Stomach (tissue), 9 donors: Measurements from ENCODE around the gene MAN2A1. TPM values are rescaled to one million over a fixed set of nuclear protein-coding genes. Genes with fewer than 3 reads are reported as not detected.
"Not testable (repeated sequence)": the region's sequence is repeated elsewhere in the genome, so short reads cannot be mapped to it uniquely, and the experiment has no call there.

Experiments
- DNase-seq, 2 donors: peaks; one replicate each; pipeline versions ENCODE4 v3.0.0 to v3.0.0-alpha.2; 2013 to 2019
- H3K27ac ChIP-seq, 5 donors: fragments of 200-600 bp in 4 of 5; sonication (generic) in 4 of 5; one replicate each; pipeline ENCODE4 v1.5.1; 2013 to 2019; ENCODE audit warnings: mild to moderate bottlenecking in 1 of 5, moderate library complexity in 1 of 5
- H3K27me3 ChIP-seq, 3 donors: fragments of 200-600 bp; sonication (generic); one replicate each; pipeline ENCODE4 v1.5.1; 2017 to 2019; ENCODE audit warnings: mixed run types in 1 of 3
- H3K36me3 ChIP-seq, 4 donors: fragments of 200-600 bp; sonication (generic); 1 replicate in 3 of 4; 2 replicates in 1 of 4; pipeline ENCODE4 v1.5.1; 2016 to 2019
- H3K4me1 ChIP-seq, 4 donors: fragments of 200-600 bp; sonication (generic); one replicate each; pipeline ENCODE4 v1.5.1; 2016 to 2019
- H3K4me3 ChIP-seq, 4 donors: fragments of 200-600 bp; sonication (generic) in 3 of 4; one replicate each; pipeline ENCODE4 v1.5.1; 2016 to 2019; ENCODE audit warnings: mild to moderate bottlenecking in 1 of 4
- H3K9me3 ChIP-seq, 4 donors: fragments of 200-600 bp; sonication (generic); one replicate each; pipeline ENCODE4 v1.5.1; 2016 to 2019
- EP300 ChIP-seq: sonication (generic); formaldehyde crosslinking; IDR thresholded peaks from one replicate; pipeline ENCODE4 v1.6.1; 2017; ENCODE audit warnings: antibody characterized with exemption
- POLR2A ChIP-seq, 4 donors: fragments of 450-650 bp; IDR thresholded peaks; one replicate each; pipeline ENCODE4 v1.6.1; 2016; ENCODE audit warnings: antibody characterized with exemption in 4 of 4, control low read depth in 2 of 4, mild to moderate bottlenecking in 1 of 4, moderate library complexity in 1 of 4
- POLR2AphosphoS5 ChIP-seq, 3 donors: sonication (generic); formaldehyde crosslinking; IDR thresholded peaks; one replicate each; pipeline ENCODE4 v1.6.1; 2016; ENCODE audit warnings: antibody characterized with exemption in 3 of 3
- WGBS, 5 donors: extraction: QIAGEN DNeasy Blood & Tissue Kit in 3 of 5; methylation state at CpG; one replicate each; pipeline versions ENCODE4 v1.1.5 to v1.1.7; 2013 to 2018; 5-methylcytosine and 5-hydroxymethylcytosine counted together
- intact Hi-C: fragments of 100-400 bp; cut with DNase I; formaldehyde crosslinking; loops from one replicate; pipeline ENCODE4 v1.15.1; 2023; ENCODE audit warnings: low total_unique reads
- polyA plus RNA-seq, 3 donors: library from polyadenylated mRNA; stranded (reverse); fragments of 200-250 nt; gene quantifications; one replicate each; pipeline ENCODE4 v1.2.3, GENCODE V29; 2013
- total RNA-seq, 5 donors: library from RNA; depleted of rRNA; stranded (reverse); fragments of >200 nt; gene quantifications; one replicate each; pipeline versions ENCODE4 v1.1.0 to v1.2.3, GENCODE V29; 2014 to 2016
- TF ChIP-seq, protein P1 (sequence below), 7 experiments: fragments of 450-650 bp in 4 of 7; fragments of 200-600 bp in 3 of 7; sonication (generic) in 3 of 7; IDR thresholded peaks; one replicate each; pipeline ENCODE4 v1.5.1; 2016 to 2019; ENCODE audit warnings: antibody characterized with exemption in 7 of 7, control low read depth in 2 of 7, mild to moderate bottlenecking in 1 of 7
- donor health status: healthy with polysubstance abuse.
- donor health status: Bipolar disorder and iron deficiency.
- donor health status: healthy.

The MAN2A1 gene
- total and polyA plus RNA-seq, 8 donors = 6.1 to 136 (median 33.6) TPM

DNA sequence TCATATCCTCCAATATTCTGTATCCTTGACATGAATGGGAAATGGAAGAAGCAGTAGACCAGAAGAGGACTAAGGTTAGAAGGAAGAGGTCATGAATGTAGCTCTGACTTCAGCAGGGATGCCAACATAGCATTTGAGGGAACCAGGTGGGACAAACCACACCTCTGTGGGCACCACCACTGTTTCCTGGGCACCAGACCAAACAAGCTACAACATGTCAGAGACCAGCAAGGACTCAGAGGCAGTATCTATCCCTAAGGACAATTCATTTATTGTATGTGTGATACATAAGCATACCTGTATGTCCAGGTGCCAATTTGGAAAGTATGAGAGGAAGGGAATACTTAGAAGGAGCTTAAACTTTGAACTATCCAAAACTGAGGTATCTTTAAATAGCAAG lies 192.8 kb downstream of the MAN2A1 start:
- Histone ChIP-seq H3K4me1 (no peaks in the 10 kb centered on the region), H3K4me3 (no peak overlapping the region), H3K27me3 (no peaks in the 10 kb centered on the region), H3K36me3 (no peaks in the 10 kb centered on the region), H3K27ac (no peak overlapping the region), H3K9me3 (no peaks in the 10 kb centered on the region)
- DNase-seq = no peak
- TF ChIP-seq POLR2AphosphoS5 (IDR thresholded peaks at IDR 0.05) = no peak
- TF ChIP-seq, protein P1, sequence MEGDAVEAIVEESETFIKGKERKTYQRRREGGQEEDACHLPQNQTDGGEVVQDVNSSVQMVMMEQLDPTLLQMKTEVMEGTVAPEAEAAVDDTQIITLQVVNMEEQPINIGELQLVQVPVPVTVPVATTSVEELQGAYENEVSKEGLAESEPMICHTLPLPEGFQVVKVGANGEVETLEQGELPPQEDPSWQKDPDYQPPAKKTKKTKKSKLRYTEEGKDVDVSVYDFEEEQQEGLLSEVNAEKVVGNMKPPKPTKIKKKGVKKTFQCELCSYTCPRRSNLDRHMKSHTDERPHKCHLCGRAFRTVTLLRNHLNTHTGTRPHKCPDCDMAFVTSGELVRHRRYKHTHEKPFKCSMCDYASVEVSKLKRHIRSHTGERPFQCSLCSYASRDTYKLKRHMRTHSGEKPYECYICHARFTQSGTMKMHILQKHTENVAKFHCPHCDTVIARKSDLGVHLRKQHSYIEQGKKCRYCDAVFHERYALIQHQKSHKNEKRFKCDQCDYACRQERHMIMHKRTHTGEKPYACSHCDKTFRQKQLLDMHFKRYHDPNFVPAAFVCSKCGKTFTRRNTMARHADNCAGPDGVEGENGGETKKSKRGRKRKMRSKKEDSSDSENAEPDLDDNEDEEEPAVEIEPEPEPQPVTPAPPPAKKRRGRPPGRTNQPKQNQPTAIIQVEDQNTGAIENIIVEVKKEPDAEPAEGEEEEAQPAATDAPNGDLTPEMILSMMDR (IDR thresholded peaks at IDR 0.05) = no peak
- TF ChIP-seq EP300 = no peak
- no peak for TF ChIP-seq POLR2A (IDR thresholded peaks at IDR 0.05)
- intact Hi-C loops = no loop called here

DNA sequence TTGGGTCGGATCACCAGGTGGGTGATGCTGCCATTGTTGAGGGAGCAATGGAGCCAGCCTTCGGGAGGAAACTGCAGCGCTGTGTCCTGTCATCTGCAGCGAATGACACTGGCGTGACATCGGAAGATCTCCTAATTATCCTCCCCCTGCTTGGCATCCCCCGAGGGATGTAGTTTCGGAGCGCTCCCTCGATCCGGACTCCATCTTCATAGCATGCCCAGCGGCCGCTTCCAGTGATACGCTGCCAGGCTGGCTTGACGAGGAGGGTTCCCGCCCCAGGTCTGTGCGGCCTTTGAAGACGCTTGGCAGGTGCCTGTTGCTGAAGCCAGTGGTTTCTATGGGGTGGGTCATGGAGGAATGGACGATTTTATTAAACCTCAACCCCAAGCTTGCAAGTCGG lies 194.9 kb downstream of the MAN2A1 start:
- 91 to 97% (median 97%) methylated on average over 4 to 20 of the region's 20 CpGs for WGBS, 5 donors
- no peak for DNase-seq
- Histone ChIP-seq H3K4me3 (no peak overlapping the region), H3K9me3 (no peaks in the 10 kb centered on the region), H3K27me3 (no peaks in the 10 kb centered on the region), H3K27ac (no peak overlapping the region), H3K36me3 (no peaks in the 10 kb centered on the region), H3K4me1 (no peaks in the 10 kb centered on the region)
- intact Hi-C loops = no loop called here
- TF ChIP-seq POLR2AphosphoS5 (IDR thresholded peaks at IDR 0.05) = no peak
- TF ChIP-seq, protein P1 (IDR thresholded peaks at IDR 0.05) = no peak
- no peak for TF ChIP-seq POLR2A (IDR thresholded peaks at IDR 0.05)
- no peak for TF ChIP-seq EP300

DNA sequence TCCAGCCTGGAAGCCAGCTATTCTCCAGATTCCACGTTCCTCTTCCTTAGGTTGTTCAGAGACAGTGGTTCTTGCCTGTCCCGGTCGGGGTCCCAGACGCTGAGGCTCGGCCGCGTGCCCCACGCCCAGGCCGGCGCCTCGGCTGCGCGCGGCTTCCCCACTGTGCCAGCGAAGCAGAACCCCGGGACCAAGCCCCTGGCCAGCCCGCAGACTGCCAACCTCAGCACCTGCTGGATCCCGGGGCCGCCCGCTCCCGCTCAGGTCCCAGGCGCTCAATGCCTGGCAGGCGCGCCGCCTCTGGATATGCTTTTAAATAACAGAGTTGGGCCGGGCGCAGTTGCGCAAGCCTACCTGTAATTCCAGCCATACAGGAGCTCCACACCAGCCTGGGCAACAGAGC lies 195.5 kb downstream of the MAN2A1 start:
- TF ChIP-seq EP300 (no peak), POLR2AphosphoS5 (IDR thresholded peaks at IDR 0.05) (no peak), POLR2A (IDR thresholded peaks at IDR 0.05) (no peak)
- TF ChIP-seq, protein P1 (IDR thresholded peaks at IDR 0.05) = no peak
- 89 to 94% (median 91%) methylated on average over 20 to 28 of the region's 28 CpGs for whole genome bisulfite sequencing, 5 donors
- intact Hi-C loops = no loop called here
- Histone ChIP-seq H3K9me3 (no peaks in the 10 kb centered on the region), H3K4me3 (no peak overlapping the region), H3K27ac (no peak overlapping the region), H3K4me1 (no peaks in the 10 kb centered on the region), H3K36me3 (no peaks in the 10 kb centered on the region), H3K27me3 (no peaks in the 10 kb centered on the region)
- no peak for DNase-seq

DNA sequence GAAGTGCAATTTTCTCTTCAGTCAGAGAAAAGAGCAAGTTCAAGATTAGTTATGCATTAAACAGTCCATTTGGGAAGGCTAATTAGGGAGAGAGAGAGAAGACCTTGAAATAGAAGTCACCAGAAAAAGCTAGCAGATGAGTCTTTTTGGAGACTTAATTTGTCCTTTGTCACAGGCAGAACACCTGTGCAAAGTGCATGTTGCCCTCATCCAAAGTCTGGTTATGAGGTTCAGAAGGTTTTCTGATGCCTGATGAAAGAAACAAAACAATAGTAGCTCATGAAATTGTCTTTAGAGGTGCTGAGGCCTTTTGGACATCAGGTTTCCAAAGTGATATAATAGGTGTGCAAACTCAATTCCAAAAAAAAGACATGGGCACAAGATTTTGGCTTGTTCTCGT lies 199.3 kb downstream of the MAN2A1 start:
- 34 to 85% (median 65%) methylated on average over 1 of the region's 1 CpG for WGBS, 5 donors
- intact Hi-C loops = no loop called here

DNA sequence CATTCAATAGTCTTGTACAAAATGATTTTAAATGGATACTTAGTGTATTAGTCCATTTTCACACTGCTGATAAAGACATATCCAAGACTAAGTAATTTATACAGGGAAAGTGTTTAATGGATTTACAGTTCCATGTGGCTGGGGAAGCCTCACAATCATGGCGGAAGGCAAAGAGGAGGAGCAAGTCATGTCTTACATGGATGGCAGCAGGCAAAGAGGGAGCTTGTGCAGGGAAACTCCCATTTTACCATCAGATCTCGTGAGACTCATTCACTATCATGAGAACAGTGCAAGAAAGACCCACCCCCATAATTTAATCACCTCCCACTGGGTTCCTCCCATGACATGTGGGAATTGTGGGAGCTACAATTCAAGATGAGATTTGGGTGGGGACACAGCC lies 203.5 kb downstream of the MAN2A1 start:
- H3K27me3 ChIP-seq, H3K4me3 ChIP-seq, H3K27ac ChIP-seq, H3K4me1 ChIP-seq, intact Hi-C loops, H3K36me3 ChIP-seq, H3K9me3 ChIP-seq, DNase-seq: not testable (repeated sequence)
- WGBS, 5 donors = 81 to 93% (median 84%) methylated on average over 2 of the region's 2 CpGs

More for the DNA sequence above, 199.3 kb downstream of the MAN2A1 start:
- no peaks in the 10 kb centered on the region for H3K36me3 ChIP-seq
- no peak overlapping the region for H3K27ac ChIP-seq
- TF ChIP-seq, protein P1 (IDR thresholded peaks at IDR 0.05) = no peak
- TF ChIP-seq POLR2AphosphoS5 (IDR thresholded peaks at IDR 0.05) = no peak
- no peak for TF ChIP-seq POLR2A (IDR thresholded peaks at IDR 0.05)
- no peak for TF ChIP-seq EP300
- no peaks in the 10 kb centered on the region for H3K27me3 ChIP-seq
- no peak for DNase-seq
- no peaks in the 10 kb centered on the region for H3K4me1 ChIP-seq
- H3K9me3 ChIP-seq = no peaks in the 10 kb centered on the region
- no peak overlapping the region for H3K4me3 ChIP-seq
